K562 (cell line): ENCODE results near the gene RAB25. TPM values are rescaled to one million over a fixed set of nuclear protein-coding genes. Genes with fewer than 3 reads are reported as not detected.

Source experiments
- CBX8 ChIP-seq: fragments of 200-600 bp; sonication (generic); IDR thresholded peaks from 2 replicates; pipeline ENCODE4 v1.6.1; 2012; ENCODE audit warnings: borderline replicate concordance, mixed run types, low read depth, mild to moderate bottlenecking, moderate library complexity, mixed read lengths, low read length, control low read depth, inconsistent platforms; ENCODE audit not compliant: poor library complexity, severe bottlenecking; ENCODE audit errors: extremely low read depth
- DIDO1 ChIP-seq: fragments of 450-650 bp; IDR thresholded peaks from 2 replicates; pipeline ENCODE4 v1.6.1; 2016; ENCODE audit warnings: low read depth, missing biosample characterization, missing genetic modification characterization
- GABPB2 ChIP-seq: fragments of 250-450 bp; sonication (Bioruptor Pico); conservative IDR thresholded peaks from 2 replicates; pipeline ENCODE4 v1.5.1; 2021; ENCODE audit warnings: mild to moderate bottlenecking
- HMG20A ChIP-seq: fragments of 450-650 bp; formaldehyde crosslinking; conservative IDR thresholded peaks from 2 replicates; pipeline ENCODE4 v1.4.0; 2020; ENCODE audit warnings: mild to moderate bottlenecking, mixed read lengths
- HOXB6 ChIP-seq: fragments of 250-450 bp; sonication (Bioruptor Pico); IDR thresholded peaks from 2 replicates; pipeline ENCODE4 v1.5.1; 2022; ENCODE audit warnings: mild to moderate bottlenecking, borderline replicate concordance
- KLF10 ChIP-seq: fragments of 250-450 bp; sonication (Bioruptor Pico); IDR thresholded peaks from 2 replicates; pipeline ENCODE4 v1.6.1; 2021; ENCODE audit warnings: matching md5 sums
- LEF1 ChIP-seq: fragments of 450-650 bp; IDR thresholded peaks from 2 replicates; pipeline ENCODE4 v1.6.1; 2016; ENCODE audit warnings: mild to moderate bottlenecking
- NCOR1 ChIP-seq: fragments of 450-650 bp; IDR thresholded peaks from 2 replicates; pipeline ENCODE4 v1.6.1; 2016; ENCODE audit warnings: mild to moderate bottlenecking, moderate library complexity
- PPARD ChIP-seq: fragments of 250-450 bp; sonication (Bioruptor Pico); IDR thresholded peaks from 2 replicates; pipeline ENCODE4 v1.8.0; 2022; ENCODE audit warnings: inconsistent platforms, mild to moderate bottlenecking, moderate library complexity
- SAP30 ChIP-seq: fragments of 200-600 bp; sonication (generic); IDR thresholded peaks from 2 replicates; pipeline ENCODE4 v1.6.1; 2012; ENCODE audit warnings: borderline replicate concordance, low read depth, mild to moderate bottlenecking, moderate library complexity, low read length, control low read depth, inconsistent platforms; ENCODE audit not compliant: insufficient read depth, poor library complexity, severe bottlenecking
- SRF ChIP-seq, 2 experiments: fragments of 250-450, 450-650 bp in 1 of 2; sonication (Bioruptor Pico) in 1 of 2; sonication (generic) in 1 of 2; formaldehyde crosslinking; IDR thresholded peaks; 2 replicates each; pipeline versions ENCODE4 v1.5.0 to v1.5.1; 2020 to 2022; ENCODE audit warnings: mild to moderate bottlenecking in 1 of 2, missing genetic modification reagents in 1 of 2
- STAG1 ChIP-seq: sonication (generic); formaldehyde crosslinking; IDR thresholded peaks from 2 replicates; pipeline ENCODE4 v1.5.0; 2020; ENCODE audit warnings: missing genetic modification reagents, borderline replicate concordance
- TCF3 ChIP-seq: sonication (generic); formaldehyde crosslinking; IDR thresholded peaks from 2 replicates; pipeline ENCODE4 v1.4.0; 2020; ENCODE audit warnings: mild to moderate bottlenecking, missing genetic modification reagents
- XRCC4 ChIP-seq: IDR thresholded peaks from one replicate; pipeline ENCODE4 v1.6.1; 2011; ENCODE audit not compliant: insufficient read depth, insufficient read length; ENCODE audit errors: extremely low read depth
- ZNF224 ChIP-seq: sonication (generic); formaldehyde crosslinking; IDR thresholded peaks from 2 replicates; pipeline ENCODE4 v1.8.0; 2022; ENCODE audit warnings: mild to moderate bottlenecking, missing genetic modification reagents
- polyA plus RNA-seq, 8 experiments: library from polyadenylated mRNA; depleted of rRNA in 4 of 8; stranded (reverse) in 5 of 8; unstranded in 3 of 8; fragments of >200 nt; fragmentation: Nextera tagmentation in 2 of 8; fragmentation: Illumina TruSeq in 1 of 8; extraction: Ambion mirVana in 2 of 8; extraction: Trizol in 1 of 8; gene quantifications; 2 replicates each; pipeline versions ENCODE4 v1.2.1 to v1.2.3, GENCODE V29; 2011 to 2014; ENCODE audit warnings: inconsistent platforms in 1 of 8, missing spikeins in 1 of 8
- total RNA-seq, 7 experiments: library from RNA; depleted of rRNA in 6 of 7; stranded (reverse); fragments of >200 nt in 6 of 7; fragmentation: Illumina TruSeq in 2 of 7; extraction: Trizol in 2 of 7; gene quantifications; 2 replicates each; pipeline versions ENCODE4 v1.2.1 to v1.2.3, GENCODE V29; 2011 to 2021; ENCODE audit warnings: low replicate concordance in 1 of 7
- TF ChIP-seq, protein P1 (sequence below): fragments of 450-650 bp; IDR thresholded peaks from 2 replicates; pipeline ENCODE4 v1.6.1; 2018; ENCODE audit not compliant: partially characterized antibody
- TF ChIP-seq, protein P2 (sequence below): sonication (generic); formaldehyde crosslinking; IDR thresholded peaks from 2 replicates; pipeline ENCODE4 v1.8.0; 2022; ENCODE audit warnings: mild to moderate bottlenecking, missing genetic modification reagents
- TF ChIP-seq, protein P3 (sequence below): fragments of 250-450 bp; sonication (Bioruptor Pico); IDR thresholded peaks from 2 replicates; pipeline ENCODE4 v1.8.0; 2022; ENCODE audit warnings: moderate library complexity, mild to moderate bottlenecking, inconsistent platforms
- TF ChIP-seq, protein P4 (sequence below): conservative IDR thresholded peaks from 2 replicates; pipeline ENCODE4 v1.6.1; 2011; ENCODE audit warnings: low read depth, mild to moderate bottlenecking, low read length; ENCODE audit not compliant: control insufficient read depth

Gene RAB25
- total and polyA plus RNA-seq, 9 of the 15 experiments (the other 6 are each of a cell fraction or from before 2014, with no cell fraction given) = 0.10 to 0.27 (median 0.13) TPM; not detected in 6

DNA sequence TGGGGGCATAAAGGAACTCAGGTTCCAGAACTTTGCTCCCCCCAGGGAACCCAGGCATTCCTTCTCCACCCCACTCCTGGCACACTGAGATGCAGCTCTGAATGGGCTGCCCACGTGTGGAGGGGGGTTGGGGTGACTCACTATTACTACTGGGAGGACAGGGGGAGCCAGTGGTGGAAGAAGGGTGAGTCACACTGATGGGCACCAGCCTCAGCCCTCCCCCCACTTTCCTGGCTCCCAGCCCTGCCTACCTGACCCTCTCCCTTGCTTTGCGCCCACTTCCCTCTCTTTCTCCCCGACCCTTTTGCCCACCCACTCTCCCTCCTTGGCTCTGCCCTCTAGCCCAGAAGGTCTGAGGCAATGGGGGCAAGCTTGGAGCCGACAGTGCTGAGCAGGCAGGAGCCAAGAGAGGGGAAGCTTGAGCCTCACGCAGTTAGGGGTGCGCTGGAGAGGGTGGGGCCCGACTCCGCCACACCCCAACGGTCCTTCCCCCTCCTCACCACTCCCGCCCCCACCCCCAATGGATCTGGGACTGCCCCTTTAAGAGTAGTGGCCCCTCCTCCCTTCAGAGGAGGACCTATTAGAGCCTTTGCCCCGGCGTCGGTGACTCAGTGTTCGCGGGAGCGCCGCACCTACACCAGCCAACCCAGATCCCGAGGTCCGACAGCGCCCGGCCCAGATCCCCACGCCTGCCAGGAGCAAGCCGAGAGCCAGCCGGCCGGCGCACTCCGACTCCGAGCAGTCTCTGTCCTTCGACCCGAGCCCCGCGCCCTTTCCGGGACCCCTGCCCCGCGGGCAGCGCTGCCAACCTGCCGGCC, 53.4 kb downstream of the RAB25 start, which contains the start of gene LMNA (continued):
- TF ChIP-seq, protein P1, sequence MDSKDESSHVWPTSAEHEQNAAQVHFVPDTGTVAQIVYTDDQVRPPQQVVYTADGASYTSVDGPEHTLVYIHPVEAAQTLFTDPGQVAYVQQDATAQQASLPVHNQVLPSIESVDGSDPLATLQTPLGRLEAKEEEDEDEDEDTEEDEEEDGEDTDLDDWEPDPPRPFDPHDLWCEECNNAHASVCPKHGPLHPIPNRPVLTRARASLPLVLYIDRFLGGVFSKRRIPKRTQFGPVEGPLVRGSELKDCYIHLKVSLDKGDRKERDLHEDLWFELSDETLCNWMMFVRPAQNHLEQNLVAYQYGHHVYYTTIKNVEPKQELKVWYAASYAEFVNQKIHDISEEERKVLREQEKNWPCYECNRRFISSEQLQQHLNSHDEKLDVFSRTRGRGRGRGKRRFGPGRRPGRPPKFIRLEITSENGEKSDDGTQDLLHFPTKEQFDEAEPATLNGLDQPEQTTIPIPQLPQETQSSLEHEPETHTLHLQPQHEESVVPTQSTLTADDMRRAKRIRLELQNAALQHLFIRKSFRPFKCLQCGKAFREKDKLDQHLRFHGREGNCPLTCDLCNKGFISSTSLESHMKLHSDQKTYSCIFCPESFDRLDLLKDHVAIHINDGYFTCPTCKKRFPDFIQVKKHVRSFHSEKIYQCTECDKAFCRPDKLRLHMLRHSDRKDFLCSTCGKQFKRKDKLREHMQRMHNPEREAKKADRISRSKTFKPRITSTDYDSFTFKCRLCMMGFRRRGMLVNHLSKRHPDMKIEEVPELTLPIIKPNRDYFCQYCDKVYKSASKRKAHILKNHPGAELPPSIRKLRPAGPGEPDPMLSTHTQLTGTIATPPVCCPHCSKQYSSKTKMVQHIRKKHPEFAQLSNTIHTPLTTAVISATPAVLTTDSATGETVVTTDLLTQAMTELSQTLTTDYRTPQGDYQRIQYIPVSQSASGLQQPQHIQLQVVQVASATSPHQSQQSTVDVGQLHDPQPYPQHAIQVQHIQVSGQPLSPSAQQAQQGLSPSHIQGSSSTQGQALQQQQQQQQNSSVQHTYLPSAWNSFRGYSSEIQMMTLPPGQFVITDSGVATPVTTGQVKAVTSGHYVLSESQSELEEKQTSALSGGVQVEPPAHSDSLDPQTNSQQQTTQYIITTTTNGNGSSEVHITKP = peak; percentile 88
- TF ChIP-seq SAP30 (no peak), SRF (CRISPR knock-in tag; IDR thresholded peaks at IDR 0.05) (peak in 1 of 2 experiments; percentile 20; a peak in 1 of 4 replicates), LEF1 (peak; percentile 64), TCF3 (no peak), GABPB2 (CRISPR knock-in tag) (no peak), KLF10 (CRISPR knock-in tag) (no peak), NCOR1 (no peak; the same call in 1 of the 2 replicates), STAG1 (CRISPR knock-in tag) (no peak), HMG20A (CRISPR knock-in tag) (no peak), PPARD (CRISPR knock-in tag) (no peak), CBX8 (no peak), HOXB6 (no peak), ZNF224 (CRISPR knock-in tag) (no peak), XRCC4 (no peak), DIDO1 (tag) (no peak)
- TF ChIP-seq, protein P2, sequence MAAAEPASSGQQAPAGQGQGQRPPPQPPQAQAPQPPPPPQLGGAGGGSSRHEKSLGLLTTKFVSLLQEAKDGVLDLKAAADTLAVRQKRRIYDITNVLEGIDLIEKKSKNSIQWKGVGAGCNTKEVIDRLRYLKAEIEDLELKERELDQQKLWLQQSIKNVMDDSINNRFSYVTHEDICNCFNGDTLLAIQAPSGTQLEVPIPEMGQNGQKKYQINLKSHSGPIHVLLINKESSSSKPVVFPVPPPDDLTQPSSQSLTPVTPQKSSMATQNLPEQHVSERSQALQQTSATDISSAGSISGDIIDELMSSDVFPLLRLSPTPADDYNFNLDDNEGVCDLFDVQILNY = no peak
- TF ChIP-seq, protein P3, sequence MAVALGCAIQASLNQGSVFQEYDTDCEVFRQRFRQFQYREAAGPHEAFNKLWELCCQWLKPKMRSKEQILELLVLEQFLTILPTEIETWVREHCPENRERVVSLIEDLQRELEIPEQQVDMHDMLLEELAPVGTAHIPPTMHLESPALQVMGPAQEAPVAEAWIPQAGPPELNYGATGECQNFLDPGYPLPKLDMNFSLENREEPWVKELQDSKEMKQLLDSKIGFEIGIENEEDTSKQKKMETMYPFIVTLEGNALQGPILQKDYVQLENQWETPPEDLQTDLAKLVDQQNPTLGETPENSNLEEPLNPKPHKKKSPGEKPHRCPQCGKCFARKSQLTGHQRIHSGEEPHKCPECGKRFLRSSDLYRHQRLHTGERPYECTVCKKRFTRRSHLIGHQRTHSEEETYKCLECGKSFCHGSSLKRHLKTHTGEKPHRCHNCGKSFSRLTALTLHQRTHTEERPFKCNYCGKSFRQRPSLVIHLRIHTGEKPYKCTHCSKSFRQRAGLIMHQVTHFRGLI (CRISPR knock-in tag) = no peak
- TF ChIP-seq, protein P4, sequence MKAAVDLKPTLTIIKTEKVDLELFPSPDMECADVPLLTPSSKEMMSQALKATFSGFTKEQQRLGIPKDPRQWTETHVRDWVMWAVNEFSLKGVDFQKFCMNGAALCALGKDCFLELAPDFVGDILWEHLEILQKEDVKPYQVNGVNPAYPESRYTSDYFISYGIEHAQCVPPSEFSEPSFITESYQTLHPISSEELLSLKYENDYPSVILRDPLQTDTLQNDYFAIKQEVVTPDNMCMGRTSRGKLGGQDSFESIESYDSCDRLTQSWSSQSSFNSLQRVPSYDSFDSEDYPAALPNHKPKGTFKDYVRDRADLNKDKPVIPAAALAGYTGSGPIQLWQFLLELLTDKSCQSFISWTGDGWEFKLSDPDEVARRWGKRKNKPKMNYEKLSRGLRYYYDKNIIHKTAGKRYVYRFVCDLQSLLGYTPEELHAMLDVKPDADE = 0 out of 2 replicates have a peak, but pooled peaks have one; percentile 24
